NCI-H2107 (cell line): ENCODE results near the gene CDC37L1.

Experiments used
- DNase-seq: peaks from one replicate; lab custom pipeline; 2025; lab: John Stamatoyannopoulos, UW

Gene CDC37L1

DNA sequence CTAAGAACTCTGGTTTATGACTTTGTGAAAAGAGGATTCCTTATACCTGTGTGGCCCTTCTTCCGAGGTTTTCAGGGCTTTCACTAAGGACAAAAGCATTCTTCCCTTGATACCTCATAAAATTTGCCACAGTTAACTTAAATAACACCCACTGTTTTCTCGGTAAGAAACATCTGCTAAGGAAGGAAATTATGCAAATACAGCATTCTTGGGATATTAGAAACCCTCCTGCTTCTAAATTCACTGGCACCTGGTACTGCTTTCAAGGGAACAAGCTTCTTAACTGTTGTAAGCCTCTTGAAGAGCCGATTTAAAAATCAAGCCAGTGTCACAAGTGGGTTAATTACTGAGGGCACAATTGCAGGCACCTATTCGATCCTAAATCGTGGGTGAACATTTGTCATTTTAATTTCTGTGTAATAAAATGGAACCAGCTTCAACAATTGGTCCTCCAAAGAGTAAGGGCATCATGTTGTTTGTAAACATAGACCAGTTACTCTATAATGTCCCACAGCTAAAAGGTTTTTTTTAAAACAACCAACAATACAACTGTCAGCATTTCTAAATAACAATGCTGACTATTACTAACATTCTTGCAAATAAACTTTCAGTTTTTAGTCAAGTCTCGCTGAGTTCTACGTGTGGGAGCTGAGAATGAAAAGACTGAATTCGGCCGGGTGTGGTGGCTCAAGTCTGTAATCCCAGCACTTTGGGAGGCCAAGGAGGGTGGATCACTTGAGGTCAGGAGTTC is 35.1 kb downstream of the CDC37L1 start:
- DNase-seq, result no peak

DNA sequence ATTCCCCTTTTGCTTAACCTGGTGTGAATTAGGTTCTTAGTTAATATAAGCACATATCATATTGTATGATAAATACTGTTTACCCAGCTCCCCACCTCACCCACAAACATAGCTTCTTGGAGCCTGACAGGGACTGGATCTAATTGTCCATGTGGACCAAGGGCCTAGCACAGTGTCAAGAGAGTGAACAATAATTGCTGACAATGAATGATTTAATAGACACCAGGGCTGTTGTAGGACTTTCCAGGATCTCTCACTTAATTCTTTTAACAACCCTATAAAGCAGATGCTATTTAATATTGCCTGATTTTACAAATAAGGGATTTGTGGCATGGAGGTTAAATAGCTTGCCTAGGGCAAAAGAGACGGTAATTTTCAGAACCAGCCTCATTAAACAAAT is 36.8 kb downstream of the CDC37L1 start:
- no peak for DNase-seq

DNA sequence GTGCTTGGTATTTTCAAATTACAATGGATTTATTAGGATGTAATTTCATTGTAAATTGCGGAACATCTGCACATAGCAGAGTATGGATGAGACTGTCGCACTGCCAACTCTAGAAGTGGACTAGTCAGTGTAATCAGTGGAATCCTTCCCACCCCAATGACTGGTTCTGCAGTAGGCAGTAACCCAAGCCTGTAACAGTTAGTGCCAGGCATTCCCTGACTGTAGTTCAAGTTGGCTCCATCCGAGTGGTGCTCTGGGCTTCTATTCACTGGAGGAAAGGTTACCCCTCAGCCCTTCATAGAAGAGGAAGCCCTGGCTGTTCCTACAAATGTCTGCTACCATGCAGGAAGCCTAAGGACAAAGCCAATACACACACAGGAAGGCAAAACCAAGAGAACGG is 38.4 kb downstream of the CDC37L1 start:
- DNase-seq, result no peak

DNA sequence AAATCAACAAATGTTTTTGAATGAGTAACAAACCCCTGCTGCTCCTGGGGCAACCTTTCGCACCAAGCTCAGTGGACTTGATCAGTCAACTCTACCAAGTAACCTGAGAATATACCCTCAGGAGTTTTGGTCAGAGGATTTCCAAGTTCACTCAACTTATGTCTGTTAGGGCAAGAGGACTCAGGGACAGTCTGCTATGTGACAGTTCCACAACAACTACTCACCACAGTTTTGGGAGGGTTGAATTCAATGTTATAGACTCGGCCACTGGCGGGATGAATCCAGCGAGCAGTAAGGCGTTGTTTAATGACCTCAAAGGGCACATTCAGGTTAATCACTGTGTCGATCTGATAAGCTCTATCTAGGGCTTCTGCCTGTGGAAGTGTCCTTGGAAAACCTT is 39.5 kb downstream of the CDC37L1 start:
- no peak for DNase-seq

DNA sequence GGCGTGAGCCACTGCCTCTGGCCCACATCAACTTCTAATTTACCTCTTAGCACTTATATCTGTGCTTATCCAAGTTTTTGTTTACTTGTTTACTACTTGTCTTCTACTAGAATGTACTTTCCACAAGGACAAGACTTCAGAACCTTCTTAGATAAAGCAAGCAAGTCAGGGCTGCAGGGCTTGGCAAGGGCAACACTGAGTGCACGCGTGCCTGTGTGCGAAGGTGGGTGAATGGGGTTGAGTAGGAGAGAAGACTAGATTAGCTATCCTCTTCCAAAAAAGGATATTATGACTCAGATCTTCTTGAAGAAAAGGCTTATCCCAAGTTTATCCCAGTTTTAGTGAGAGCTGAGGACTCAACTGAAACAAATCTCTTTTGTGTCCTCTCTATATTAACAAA is 42.4 kb downstream of the CDC37L1 start:
- DNase-seq, result no peak

DNA sequence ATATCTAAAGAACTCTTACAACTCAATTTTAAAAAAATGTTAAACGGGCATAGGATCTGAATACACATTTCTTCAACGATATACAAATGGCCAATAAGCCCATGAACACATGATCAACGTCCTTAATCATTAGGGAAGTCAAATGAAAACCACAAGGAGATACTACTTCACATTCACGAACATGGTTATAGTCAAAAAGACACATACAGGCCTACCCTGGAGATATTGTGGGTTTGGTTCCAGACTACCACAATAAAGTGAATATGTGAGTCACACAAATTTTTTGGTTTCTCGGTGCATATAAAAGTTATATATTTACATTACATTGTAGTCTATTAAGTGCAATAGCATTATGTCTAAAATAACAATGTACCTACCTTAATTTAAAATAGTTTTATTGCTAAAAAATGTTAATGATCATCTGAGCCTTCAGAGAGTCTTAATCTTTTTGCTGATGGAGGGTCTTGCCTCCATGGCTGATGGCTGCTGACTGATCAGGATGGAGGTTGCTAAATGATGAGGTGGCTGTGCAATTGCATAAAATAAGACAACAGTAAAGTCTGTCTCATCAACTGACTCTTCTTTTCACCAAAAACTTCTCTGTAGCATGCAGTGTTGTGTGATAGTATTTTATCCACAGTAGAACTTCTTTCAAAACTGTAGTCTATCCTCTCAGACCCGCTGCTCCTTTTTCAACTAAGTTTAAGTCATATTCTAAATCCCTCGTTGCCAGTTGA is 46.5 kb downstream of the CDC37L1 start:
- no peak for DNase-seq

DNA sequence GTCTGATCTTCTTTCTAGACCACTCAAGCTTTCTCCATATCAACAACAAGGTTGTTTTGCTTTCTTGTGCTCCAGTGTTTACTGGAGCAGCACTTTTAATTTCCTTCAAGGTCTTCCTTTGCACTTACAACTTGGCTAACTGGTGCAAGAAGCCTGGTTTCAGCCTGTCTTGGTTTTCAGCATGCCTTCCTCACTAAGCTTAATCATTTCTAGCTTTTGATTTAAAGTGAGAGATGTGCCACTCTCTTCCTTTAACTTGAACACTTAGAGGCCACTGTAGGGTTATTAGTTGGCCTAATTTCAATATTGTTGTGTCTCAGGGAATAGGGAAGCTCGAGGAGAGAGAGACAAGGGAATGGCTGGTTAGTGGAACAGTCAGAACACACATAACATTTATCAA is 48.2 kb downstream of the CDC37L1 start:
- DNase-seq, result no peak

DNA sequence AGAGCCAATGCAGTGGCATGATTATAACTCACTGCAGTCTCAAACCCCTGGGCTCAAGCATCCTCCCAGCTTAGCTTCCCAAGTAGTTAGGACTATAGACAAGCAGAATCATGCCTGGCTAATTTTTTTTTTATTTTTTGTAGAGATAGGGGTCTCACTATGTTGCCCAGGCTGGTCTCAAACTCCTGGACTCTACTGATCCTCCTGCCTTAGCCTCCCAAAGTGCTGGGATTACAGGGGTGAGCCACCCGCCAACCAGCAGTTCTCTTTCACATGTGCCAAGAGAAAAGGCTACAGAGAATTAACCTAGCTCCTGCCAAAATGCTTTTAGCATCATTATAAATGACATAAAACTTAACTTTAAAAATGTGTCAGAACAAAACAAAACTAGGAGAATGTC is 53.5 kb downstream of the CDC37L1 start:
- DNase-seq, result no peak

DNA sequence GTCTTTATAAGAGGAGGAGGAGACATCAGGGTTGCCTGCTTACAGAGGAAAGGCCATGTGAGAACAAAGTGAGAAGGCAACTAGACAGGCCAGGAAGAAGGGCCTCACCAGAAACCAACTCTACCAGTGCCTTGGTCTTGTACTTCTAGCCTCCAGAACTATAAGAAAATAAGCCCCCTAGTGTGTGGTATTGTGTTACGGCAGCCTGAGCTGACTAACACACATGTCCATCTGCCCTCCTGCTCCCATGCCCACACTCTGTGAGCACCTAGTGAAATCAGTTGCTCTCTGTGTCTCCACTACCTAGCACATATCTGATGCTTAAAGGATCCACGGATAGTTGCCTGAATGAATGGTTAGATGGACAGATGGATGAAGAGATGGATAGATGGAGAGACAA is 54.8 kb downstream of the CDC37L1 start:
- DNase-seq, result no peak

DNA sequence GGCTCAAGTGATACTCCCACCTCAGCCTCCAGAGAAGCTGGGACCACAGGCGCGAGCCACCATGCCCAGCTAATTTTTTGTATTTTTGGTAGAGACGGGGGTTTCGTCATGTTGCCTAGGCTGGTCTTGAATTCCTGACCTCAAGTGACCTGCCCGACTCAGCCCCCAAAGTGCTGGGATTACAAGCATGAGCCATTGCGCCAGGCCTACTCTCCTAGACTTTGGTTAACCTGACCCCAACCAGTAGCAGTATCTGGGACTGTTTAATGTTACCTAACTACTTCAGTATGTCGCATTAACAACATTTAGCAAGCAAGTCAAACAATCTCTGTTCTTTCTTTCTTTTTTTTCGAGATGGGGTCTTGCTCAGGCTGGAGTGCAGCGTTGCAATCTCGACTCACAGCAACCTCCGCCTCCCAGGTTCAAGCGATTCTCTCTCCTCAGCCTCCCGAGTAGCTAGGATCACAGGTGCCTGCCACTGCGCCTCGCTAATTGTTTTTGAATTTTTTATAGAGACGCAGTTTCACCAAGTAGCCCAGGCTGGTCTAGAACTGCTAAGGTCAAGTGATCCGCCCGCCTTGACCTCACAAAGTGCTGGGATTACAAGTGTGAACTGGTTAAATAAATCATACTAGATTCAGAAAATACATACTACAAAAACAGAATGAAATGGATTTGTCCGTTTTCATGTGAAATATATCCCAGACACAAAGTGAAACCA is 59.7 kb downstream of the CDC37L1 start:
- DNase-seq, result no peak

DNA sequence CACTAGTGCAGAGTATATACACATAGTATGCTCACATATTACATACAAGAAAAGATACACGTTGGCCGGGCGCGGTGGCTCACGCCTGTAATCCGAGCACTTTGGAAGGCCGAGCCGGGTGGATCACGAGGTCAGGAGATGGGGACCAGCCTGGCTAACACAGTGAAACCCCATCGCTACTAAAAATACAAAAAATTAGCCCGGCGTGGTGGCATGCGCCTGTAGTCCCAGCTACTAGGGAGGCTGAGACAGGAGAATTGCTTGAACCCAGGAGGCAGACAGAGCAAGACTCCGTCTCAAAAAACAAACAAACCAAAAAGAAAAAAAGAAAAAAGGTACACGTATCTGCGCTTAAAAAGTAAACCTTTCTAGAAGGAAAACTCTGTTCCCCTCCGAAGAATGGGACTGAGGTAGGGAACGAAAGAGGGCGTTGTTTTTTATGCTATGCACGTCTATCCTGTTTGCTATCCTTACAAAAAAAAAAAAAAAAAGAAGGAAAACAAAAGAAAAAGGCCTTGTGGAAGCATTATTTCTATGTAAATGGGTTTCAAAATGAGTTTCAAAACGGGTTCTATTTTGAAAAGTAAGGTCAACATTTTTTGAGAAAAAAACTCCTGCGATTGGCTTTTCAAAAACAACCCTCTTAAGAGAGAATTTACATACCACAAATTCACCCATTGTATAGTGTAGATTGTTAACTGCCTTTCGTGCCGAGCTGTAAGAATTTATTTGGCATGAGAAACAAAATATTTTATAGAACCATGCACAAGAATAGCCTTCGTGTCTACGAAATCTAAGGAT is 60.4 kb downstream of the CDC37L1 start:
- no peak for DNase-seq

DNA sequence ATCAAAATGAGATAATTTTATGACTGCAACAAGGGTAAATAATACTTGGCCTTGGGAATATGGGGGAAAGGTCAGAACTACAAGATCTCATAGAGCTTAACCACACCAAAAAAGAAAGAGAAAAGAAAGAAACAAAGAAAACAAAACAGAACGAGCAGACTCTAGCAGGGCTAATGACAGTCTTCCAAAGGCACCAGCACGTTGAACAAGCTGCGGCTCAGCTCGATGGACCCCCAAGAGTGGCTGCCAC is 60.9 kb downstream of the CDC37L1 start:
- no peak for DNase-seq

DNA sequence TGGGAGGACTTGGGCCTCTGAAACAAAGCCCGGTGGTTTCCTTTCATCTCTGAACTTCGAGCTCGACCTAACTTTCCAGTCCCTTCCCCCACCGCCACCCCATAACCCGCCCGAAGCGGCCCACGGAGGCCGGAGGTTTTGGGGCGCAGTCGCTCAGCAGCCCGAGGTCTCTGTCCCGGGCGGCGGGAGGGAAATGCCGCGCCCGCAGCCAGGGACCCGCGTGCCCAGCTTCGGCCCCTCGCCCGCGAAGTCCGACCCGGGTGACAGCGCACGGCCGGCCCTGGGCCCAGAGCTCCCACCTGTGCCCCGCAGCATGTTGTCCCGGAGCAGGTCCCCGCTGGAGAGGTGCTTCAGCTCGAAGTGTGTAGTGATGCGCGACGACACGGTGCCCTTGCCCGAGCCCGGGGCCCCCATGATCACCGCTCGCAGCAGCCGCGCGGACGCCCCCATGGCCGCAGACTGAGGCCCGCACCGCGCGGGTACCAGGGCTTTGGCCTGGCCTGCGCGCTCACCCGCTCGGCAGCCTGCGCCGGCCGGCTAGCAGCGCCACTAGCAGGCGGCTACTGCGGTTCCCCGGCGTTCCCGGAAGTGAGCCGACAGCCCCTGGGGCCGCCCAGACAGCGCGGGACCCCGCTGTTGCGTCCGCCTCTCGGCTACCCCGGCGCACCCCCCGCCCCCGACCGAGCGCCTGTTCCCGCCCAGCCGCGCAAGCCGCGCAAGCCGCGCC is 61.4 kb downstream of the CDC37L1 start, which contains the start of gene AK3:
Gene AK3 (minus strand): TSS at position 565 of the 727 bp plus-strand sequence. CDS start 115 bp downstream, at position 450.
- peak; percentile 74 for DNase-seq

DNA sequence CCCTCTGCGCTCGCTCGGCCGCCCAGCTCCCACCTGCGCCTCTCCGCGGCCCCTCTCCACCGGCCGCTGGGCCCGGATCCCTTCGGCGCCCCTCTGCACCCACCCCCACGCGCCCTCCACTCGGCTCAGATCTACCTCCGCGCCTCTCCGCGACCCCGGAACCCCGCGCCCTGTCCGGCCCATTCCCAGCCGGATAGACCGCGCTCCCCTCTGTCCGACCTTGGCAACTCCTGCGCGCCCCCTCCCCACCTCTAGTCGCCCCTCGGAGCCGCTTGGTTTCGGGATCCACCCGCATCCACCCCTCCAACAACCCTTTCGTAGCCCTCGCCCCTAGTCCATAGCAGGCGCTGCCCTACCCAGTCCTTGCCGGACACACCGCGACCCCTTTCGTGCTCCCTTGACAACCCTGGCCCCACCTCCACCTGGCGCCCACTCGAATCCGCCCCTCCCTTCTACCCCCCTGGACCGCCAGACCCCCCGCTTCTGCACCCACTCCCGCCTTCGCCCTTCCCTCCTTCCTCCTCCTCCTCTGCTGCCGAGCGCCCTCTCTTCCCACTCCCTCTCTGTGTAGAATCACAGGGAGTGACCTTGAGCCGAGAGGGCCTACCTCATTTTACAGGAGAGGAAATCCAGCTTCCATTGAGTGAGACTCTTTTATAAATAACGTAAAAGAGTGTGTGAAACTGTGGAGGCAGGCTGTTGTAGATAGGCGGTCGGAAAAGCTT is 62.2 kb downstream of the CDC37L1 start:
- no peak for DNase-seq

DNA sequence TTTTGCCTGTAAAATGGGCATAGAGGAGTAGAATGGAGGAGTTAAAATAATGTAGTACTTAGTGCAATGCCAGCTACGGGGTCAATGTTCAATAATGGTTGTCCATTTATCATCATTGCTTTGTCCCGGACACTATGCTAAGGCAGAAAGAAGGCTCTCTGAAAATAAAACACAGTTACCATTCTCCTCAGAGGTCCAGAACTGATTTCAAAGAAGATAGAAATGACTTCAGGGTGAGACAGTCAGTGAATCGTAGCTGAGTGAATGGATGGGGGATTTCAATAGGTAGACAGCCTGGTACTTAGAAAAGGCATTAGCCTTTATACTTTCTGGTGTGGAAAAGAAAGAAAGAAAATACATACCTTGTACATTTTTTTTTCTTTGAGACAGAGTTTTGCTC is 62.9 kb downstream of the CDC37L1 start:
- no peak for DNase-seq

DNA sequence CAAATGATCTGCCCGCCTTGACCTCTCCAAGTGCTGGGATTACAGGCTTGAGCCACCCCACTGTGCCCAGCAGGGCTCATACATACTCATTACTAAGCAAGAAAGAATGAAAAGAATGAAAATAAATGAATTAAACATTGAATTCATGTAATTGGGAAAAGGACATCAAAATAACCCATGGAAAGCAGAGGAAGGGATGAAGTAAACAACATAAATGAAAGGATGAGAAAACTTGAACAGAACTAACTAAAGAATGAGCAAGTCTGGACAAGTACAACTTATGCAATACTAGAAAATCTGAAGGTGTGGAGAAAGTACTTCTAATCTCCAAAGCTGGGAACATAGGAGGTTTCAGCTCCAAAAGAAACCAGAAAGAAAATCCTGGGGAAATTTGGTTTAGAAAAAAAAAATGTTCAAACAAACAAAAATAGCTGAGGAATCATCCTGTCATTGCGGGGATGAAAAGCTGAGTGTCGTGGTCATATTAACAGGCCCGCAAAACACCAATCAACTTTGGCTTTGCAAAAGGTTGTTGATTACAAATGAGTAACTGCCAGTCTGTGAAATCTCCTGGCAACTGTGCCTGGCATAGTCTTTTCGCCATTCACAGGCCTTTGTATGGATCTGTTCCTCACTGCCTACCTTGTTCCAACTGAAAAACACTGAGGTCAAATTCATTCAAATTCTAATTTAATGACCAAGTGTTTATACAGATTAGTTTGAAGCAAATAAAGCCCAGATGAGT is 63.9 kb downstream of the CDC37L1 start:
- no peak for DNase-seq

DNA sequence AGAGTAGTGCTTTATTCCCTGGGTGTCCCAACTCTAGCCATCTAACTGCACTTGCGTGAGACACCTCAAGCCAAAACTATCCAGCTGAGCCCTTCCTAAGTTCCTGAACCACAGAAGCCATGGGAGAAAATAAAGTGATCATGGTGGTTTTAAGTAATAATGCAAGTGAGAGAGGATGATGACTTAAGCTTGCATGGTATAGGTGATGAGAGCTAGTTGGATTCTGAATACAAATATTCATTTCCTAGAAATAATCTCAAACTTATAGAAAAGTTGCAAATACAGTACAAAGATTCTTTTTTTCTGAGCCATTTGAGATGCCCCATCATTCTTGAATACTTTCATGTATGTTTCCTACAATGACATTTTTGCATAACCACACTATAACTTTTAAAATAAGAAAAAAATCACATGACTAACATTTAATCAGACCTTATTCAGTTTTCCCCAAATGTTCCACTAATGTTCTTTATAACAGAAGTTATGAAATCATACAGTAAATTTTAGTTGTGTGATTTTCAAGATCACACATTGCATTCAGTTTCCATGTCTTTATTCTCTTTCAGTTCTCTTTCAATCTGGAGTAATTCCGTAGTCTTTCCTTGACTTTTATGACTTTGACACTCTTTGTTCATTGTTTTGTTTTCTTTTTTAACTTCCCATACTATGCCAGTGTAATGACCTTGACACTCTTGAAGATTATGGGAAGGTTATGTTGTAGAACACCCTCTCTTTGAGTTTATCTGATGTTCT is 67.1 kb downstream of the CDC37L1 start:
- no peak for DNase-seq

DNA sequence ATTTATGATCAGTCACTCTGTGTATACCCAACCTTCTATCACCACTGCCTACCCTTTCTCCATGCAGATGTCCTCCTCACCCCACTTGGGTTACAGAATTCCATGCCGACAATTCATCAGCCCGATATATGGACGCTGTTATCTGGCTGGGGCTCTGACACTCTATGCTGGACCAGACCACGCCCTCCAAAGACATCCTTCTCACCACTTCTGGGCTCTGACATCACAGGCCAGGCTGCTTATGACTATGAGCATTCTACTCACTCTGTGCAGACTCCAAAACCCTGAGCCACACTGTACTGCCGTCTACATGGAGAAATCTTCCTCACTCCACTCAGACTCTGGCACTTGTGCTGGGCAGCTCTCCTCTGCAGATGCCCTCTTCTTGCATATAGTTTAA is 69.2 kb downstream of the CDC37L1 start:
- no peak for DNase-seq

DNA sequence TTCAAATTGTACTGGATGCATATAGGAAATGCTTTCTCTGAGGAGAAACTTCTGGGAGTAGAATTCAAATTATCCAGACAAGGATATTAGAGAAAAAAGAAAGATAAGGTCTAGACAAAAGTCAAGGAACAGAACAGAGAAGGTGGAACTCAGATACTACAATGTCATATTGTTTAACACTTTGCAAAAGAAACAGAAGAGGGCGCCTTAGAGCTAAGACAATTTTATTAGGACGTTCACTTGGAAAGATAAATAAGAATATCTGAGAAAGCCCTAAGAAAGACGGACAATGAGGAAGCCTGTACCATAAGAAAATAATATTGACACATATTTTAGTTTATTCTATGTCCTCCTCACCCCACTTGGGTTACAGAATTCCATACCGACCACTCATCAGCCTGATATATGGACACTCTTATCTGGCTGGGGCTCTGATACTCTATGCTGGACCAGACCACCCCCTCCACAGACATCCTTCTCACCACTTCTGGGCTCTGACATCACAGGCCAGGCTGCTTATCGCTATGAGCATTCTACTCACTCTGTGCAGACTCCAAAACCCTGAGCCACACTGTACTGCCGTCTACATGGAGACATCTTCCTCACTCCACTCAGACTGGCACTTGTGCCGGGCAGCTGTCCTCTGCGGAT is 70.8 kb downstream of the CDC37L1 start:
- peak; percentile 12 for DNase-seq
